GM23338 (cell line): ENCODE measurements around the gene HTR2B. TPM values are rescaled to one million over a fixed set of nuclear protein-coding genes. Genes with fewer than 3 reads are reported as not detected.

Experiments used
- ATAC-seq: fragments of 200-7000 bp; cut with Tn5 transposase; 3 replicates; pipeline ENCODE4 v1.9.1; 2020
- DNase-seq: peaks from one replicate; pipeline ENCODE4 v3.0.0-alpha.2; 2015; ENCODE audit warnings: low spot score
- H2AFZ ChIP-seq: fragments of 200-600 bp; sonication (generic); 2 replicates; pipeline ENCODE4 v1.8.0; 2016; ENCODE audit warnings: antibody characterized with exemption, mild to moderate bottlenecking, moderate library complexity
- H3F3A ChIP-seq: fragments of 200-600 bp; sonication (generic); replicated peaks from 2 replicates; pipeline ENCODE4 v1.8.0; 2017; ENCODE audit warnings: antibody characterized with exemption, mixed run types, low read depth
- H3K27ac ChIP-seq: fragments of 200-600 bp; sonication (generic); 2 replicates; pipeline ENCODE4 v1.6.1; 2016; ENCODE audit warnings: low read depth
- H3K27me3 ChIP-seq: fragments of 200-600 bp; sonication (generic); 2 replicates; pipeline ENCODE4 v1.8.0; 2016; ENCODE audit warnings: mild to moderate bottlenecking, mixed run types, moderate library complexity; ENCODE audit not compliant: insufficient read depth
- H3K36me3 ChIP-seq: fragments of 200-600 bp; sonication (generic); 2 replicates; pipeline ENCODE4 v1.8.0; 2016; ENCODE audit warnings: mild to moderate bottlenecking; ENCODE audit not compliant: insufficient read depth
- H3K4me1 ChIP-seq: fragments of 200-600 bp; sonication (generic); 2 replicates; pipeline ENCODE4 v1.8.0; 2016; ENCODE audit warnings: mild to moderate bottlenecking, moderate library complexity; ENCODE audit not compliant: insufficient read depth
- H3K4me2 ChIP-seq: fragments of 200-600 bp; sonication (generic); 2 replicates; pipeline ENCODE4 v1.7.1; 2017; ENCODE audit warnings: mixed run types
- H3K4me3 ChIP-seq: fragments of 200-600 bp; sonication (generic); 2 replicates; pipeline ENCODE4 v1.6.1; 2016; ENCODE audit warnings: mixed run types
- H3K79me2 ChIP-seq: fragments of 200-600 bp; sonication (generic); replicated peaks from 2 replicates; pipeline ENCODE4 v1.8.0; 2017; ENCODE audit warnings: mild to moderate bottlenecking; ENCODE audit not compliant: insufficient read depth
- H3K9me2 ChIP-seq: fragments of 200-600 bp; sonication (generic); 2 replicates; pipeline ENCODE4 v1.8.0; 2017; ENCODE audit not compliant: insufficient read depth
- H4K20me1 ChIP-seq: fragments of 200-600 bp; sonication (generic); replicated peaks from 2 replicates; pipeline ENCODE4 v1.8.0; 2017; ENCODE audit warnings: mild to moderate bottlenecking; ENCODE audit not compliant: insufficient read depth
- H3K27ac Mint-ChIP-seq: 2 replicates; pipeline ENCODE4 v1.8.0; 2020; ENCODE audit warnings: inconsistent platforms, mild to moderate bottlenecking, moderate library complexity, mixed read lengths
- H3K27me3 Mint-ChIP-seq: 3 replicates; pipeline ENCODE4 v1.8.0; 2022; ENCODE audit warnings: low read depth, mild to moderate bottlenecking, moderate library complexity, mixed read lengths, inconsistent platforms; ENCODE audit not compliant: insufficient read depth, poor library complexity
- H3K36me3 Mint-ChIP-seq: 3 replicates; pipeline ENCODE4 v1.8.0; 2021; ENCODE audit warnings: low read depth, mild to moderate bottlenecking, inconsistent platforms, moderate library complexity, mixed read lengths
- H3K4me1 Mint-ChIP-seq: 3 replicates; pipeline ENCODE4 v1.8.0; 2020; ENCODE audit warnings: mild to moderate bottlenecking, inconsistent platforms, mixed read lengths
- H3K4me3 Mint-ChIP-seq: 3 replicates; pipeline ENCODE4 v1.8.0; 2021; ENCODE audit warnings: moderate library complexity, mild to moderate bottlenecking, inconsistent platforms, mixed read lengths
- H3K9me3 Mint-ChIP-seq: 3 replicates; pipeline ENCODE4 v1.8.0; 2020; ENCODE audit warnings: moderate library complexity, mild to moderate bottlenecking, inconsistent platforms, mixed read lengths
- CREB1 ChIP-seq: fragments of 250-450 bp; sonication (Bioruptor Pico); IDR thresholded peaks from 2 replicates; pipeline ENCODE4 v1.5.0; 2020; ENCODE audit warnings: low read depth, mild to moderate bottlenecking, moderate library complexity
- CTCF ChIP-seq, 2 experiments: fragments of 200-600 bp in 1 of 2; sonication (generic) in 1 of 2; conservative IDR thresholded peaks; 2 replicates each; pipeline versions ENCODE4 v1.5.1 to v1.6.1; 2016 to 2017; ENCODE audit warnings: antibody characterized with exemption in 2 of 2, low read depth in 2 of 2, mild to moderate bottlenecking in 2 of 2, moderate library complexity in 1 of 2
- EZH2 ChIP-seq: fragments of 200-600 bp; sonication (generic); IDR thresholded peaks from one replicate; pipeline ENCODE4 v1.8.0; 2017; ENCODE audit warnings: antibody characterized with exemption, mild to moderate bottlenecking, low read depth; ENCODE audit not compliant: unreplicated experiment
- EZH2phosphoT487 ChIP-seq: fragments of 200-600 bp; sonication (generic); IDR thresholded peaks from one replicate; pipeline ENCODE4 v1.8.1; 2018; ENCODE audit warnings: antibody characterized with exemption; ENCODE audit not compliant: unreplicated experiment
- JUNB ChIP-seq: IDR thresholded peaks from one replicate; pipeline ENCODE4 v1.6.1; 2016; ENCODE audit warnings: antibody characterized with exemption; ENCODE audit not compliant: unreplicated experiment
- NANOG ChIP-seq: IDR thresholded peaks from 2 replicates; pipeline ENCODE4 v1.6.1; 2016; ENCODE audit warnings: antibody characterized with exemption, borderline replicate concordance
- POLR2AphosphoS5 ChIP-seq: IDR thresholded peaks from 2 replicates; pipeline ENCODE4 v1.6.1; 2016; ENCODE audit warnings: antibody characterized with exemption, low read depth
- STAT1 ChIP-seq: IDR thresholded peaks from one replicate; pipeline ENCODE4 v1.6.1; 2016; ENCODE audit warnings: antibody characterized with exemption; ENCODE audit not compliant: unreplicated experiment
- ZNF114 ChIP-seq: fragments of 250-450 bp; sonication (Bioruptor Pico); IDR thresholded peaks from 2 replicates; pipeline ENCODE4 v1.5.0; 2020; ENCODE audit warnings: mild to moderate bottlenecking, moderate library complexity
- ZNF331 ChIP-seq: fragments of 250-450 bp; sonication (Bioruptor Pico); IDR thresholded peaks from 2 replicates; pipeline ENCODE4 v1.5.0; 2020; ENCODE audit warnings: low read depth, mild to moderate bottlenecking, moderate library complexity
- ZNF462 ChIP-seq: fragments of 250-450 bp; sonication (Bioruptor Pico); IDR thresholded peaks from 2 replicates; pipeline ENCODE4 v1.5.0; 2020; ENCODE audit warnings: mild to moderate bottlenecking, moderate library complexity
- polyA plus RNA-seq: library from polyadenylated mRNA; unstranded; fragments of >200 nt; fragmentation: Nextera tagmentation; extraction: Ambion mirVana; gene quantifications from 2 replicates; pipeline ENCODE4 v1.2.1, GENCODE V29; 2016
- total RNA-seq: library from RNA; depleted of rRNA; stranded (reverse); fragments of >200 nt; shearing (Covaris generic); gene quantifications from 2 replicates; pipeline ENCODE4 v1.2.3, GENCODE V29; 2014
- TF ChIP-seq, protein P1 (sequence below): IDR thresholded peaks from 2 replicates; pipeline ENCODE4 v1.6.1; 2016; ENCODE audit warnings: antibody characterized with exemption
- TF ChIP-seq, protein P2 (sequence below): IDR thresholded peaks from one replicate; pipeline ENCODE4 v1.6.1; 2018; ENCODE audit warnings: antibody characterized with exemption; ENCODE audit not compliant: unreplicated experiment

The HTR2B gene
- total and polyA plus RNA-seq, 2 experiments from 2014 or later = 0.16 TPM; not detected in 1

- DNase-seq (no peak), ATAC-seq (no peak)
- Histone ChIP-seq H4K20me1 (peaks cover 48% of the 10 kb centered on the region), H3K4me2 (no peak overlapping the region), H2AFZ (no peak overlapping the region), H3K4me3 (no peak overlapping the region), H3K79me2 (peaks cover 66% of the 10 kb centered on the region), H3K9me2 (no peaks in the 10 kb centered on the region), H3K4me1 (peaks cover 13% of the 10 kb centered on the region), H3F3A (no peaks in the 10 kb centered on the region), H3K27ac (no peak overlapping the region), H3K36me3 (peaks cover 50% of the 10 kb centered on the region), H3K27me3 (no peaks in the 10 kb centered on the region)
- H3K27me3 Mint-ChIP-seq = no peaks in the 10 kb centered on the region
- H3K9me3 Mint-ChIP-seq = no peaks in the 10 kb centered on the region
- TF ChIP-seq CTCF (conservative IDR thresholded peaks at IDR 0.05; ENCODE audit: low read depth in 2 of 2) = no peak
- TF ChIP-seq STAT1 = no peak
- TF ChIP-seq, protein P1, sequence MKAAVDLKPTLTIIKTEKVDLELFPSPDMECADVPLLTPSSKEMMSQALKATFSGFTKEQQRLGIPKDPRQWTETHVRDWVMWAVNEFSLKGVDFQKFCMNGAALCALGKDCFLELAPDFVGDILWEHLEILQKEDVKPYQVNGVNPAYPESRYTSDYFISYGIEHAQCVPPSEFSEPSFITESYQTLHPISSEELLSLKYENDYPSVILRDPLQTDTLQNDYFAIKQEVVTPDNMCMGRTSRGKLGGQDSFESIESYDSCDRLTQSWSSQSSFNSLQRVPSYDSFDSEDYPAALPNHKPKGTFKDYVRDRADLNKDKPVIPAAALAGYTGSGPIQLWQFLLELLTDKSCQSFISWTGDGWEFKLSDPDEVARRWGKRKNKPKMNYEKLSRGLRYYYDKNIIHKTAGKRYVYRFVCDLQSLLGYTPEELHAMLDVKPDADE = no peak
- TF ChIP-seq, protein P2, sequence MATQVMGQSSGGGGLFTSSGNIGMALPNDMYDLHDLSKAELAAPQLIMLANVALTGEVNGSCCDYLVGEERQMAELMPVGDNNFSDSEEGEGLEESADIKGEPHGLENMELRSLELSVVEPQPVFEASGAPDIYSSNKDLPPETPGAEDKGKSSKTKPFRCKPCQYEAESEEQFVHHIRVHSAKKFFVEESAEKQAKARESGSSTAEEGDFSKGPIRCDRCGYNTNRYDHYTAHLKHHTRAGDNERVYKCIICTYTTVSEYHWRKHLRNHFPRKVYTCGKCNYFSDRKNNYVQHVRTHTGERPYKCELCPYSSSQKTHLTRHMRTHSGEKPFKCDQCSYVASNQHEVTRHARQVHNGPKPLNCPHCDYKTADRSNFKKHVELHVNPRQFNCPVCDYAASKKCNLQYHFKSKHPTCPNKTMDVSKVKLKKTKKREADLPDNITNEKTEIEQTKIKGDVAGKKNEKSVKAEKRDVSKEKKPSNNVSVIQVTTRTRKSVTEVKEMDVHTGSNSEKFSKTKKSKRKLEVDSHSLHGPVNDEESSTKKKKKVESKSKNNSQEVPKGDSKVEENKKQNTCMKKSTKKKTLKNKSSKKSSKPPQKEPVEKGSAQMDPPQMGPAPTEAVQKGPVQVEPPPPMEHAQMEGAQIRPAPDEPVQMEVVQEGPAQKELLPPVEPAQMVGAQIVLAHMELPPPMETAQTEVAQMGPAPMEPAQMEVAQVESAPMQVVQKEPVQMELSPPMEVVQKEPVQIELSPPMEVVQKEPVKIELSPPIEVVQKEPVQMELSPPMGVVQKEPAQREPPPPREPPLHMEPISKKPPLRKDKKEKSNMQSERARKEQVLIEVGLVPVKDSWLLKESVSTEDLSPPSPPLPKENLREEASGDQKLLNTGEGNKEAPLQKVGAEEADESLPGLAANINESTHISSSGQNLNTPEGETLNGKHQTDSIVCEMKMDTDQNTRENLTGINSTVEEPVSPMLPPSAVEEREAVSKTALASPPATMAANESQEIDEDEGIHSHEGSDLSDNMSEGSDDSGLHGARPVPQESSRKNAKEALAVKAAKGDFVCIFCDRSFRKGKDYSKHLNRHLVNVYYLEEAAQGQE = no peak
- TF ChIP-seq NANOG = no peak
- no peak for TF ChIP-seq EZH2
- no peak for TF ChIP-seq JUNB
- no peak for TF ChIP-seq CREB1
- no peak for TF ChIP-seq ZNF462 (CRISPR knock-in tag)
- no peak for TF ChIP-seq ZNF114 (CRISPR knock-in tag)
- TF ChIP-seq POLR2AphosphoS5 = no peak
- TF ChIP-seq ZNF331 (CRISPR knock-in tag) = no peak
- TF ChIP-seq EZH2phosphoT487 = no peak
- no peak overlapping the region for H3K4me3 Mint-ChIP-seq
- H3K27ac Mint-ChIP-seq = no peak overlapping the region
- H3K4me1 Mint-ChIP-seq = peaks cover 14% of the 10 kb centered on the region
- peaks cover 60% of the 10 kb centered on the region for H3K36me3 Mint-ChIP-seq
Measured at GRCh38 chr2:231062776-231063175, 62.1 kb downstream of the HTR2B start.
